ENCODE data around the gene STPG4.

STPG4 gene

GRCh38 chr2:47086054-47086471 is 69.0 kb downstream of the STPG4 start:
- TF ChIP-seq POLR2A (IDR thresholded peaks at IDR 0.05; ENCODE audit: low read depth, low read length) (no peak), TAF1 (IDR thresholded peaks at IDR 0.05; ENCODE audit: low read depth, low read length) (no peak), PAX5 (IDR thresholded peaks at IDR 0.05; ENCODE audit: insufficient read depth, low read length, severe bottlenecking) (no peak), SPI1 (IDR thresholded peaks at IDR 0.05; ENCODE audit: low read depth, low read length) (no peak), POU2F2 (IDR thresholded peaks at IDR 0.05; ENCODE audit: low read depth, low read length) (no peak), POLR2AphosphoS5 (IDR thresholded peaks at IDR 0.05; ENCODE audit: low read depth, low read length) (no peak)
- FAIRE-seq = no peak
- no peak for DNase-seq (ENCODE audit: insufficient read length, low spot score)

- no peak for TF ChIP-seq POLR2AphosphoS5 (IDR thresholded peaks at IDR 0.05; ENCODE audit: low read depth, low read length)
- TF ChIP-seq PAX5 (IDR thresholded peaks at IDR 0.05; ENCODE audit: insufficient read depth, low read length, severe bottlenecking) = no peak
- no peak for TF ChIP-seq POLR2A (IDR thresholded peaks at IDR 0.05; ENCODE audit: low read depth, low read length)
- no peak for TF ChIP-seq TAF1 (IDR thresholded peaks at IDR 0.05; ENCODE audit: low read depth, low read length)
- TF ChIP-seq POU2F2 (IDR thresholded peaks at IDR 0.05; ENCODE audit: low read depth, low read length) = no peak
- no peak for TF ChIP-seq SPI1 (IDR thresholded peaks at IDR 0.05; ENCODE audit: low read depth, low read length)
- FAIRE-seq (no peak), DNase-seq (ENCODE audit: insufficient read length, low spot score) (no peak)
Observed at GRCh38 chr2:47083886-47084687, 71.0 kb downstream of the STPG4 start.

GRCh38 chr2:47083485-47083884 is 71.6 kb downstream of the STPG4 start:
- FAIRE-seq = no peak
- no peak for DNase-seq (ENCODE audit: insufficient read length, low spot score)
- TF ChIP-seq SPI1 (IDR thresholded peaks at IDR 0.05; ENCODE audit: low read depth, low read length) (no peak), POLR2A (IDR thresholded peaks at IDR 0.05; ENCODE audit: low read depth, low read length) (no peak), TAF1 (IDR thresholded peaks at IDR 0.05; ENCODE audit: low read depth, low read length) (no peak), PAX5 (IDR thresholded peaks at IDR 0.05; ENCODE audit: insufficient read depth, low read length, severe bottlenecking) (no peak), POU2F2 (IDR thresholded peaks at IDR 0.05; ENCODE audit: low read depth, low read length) (no peak), POLR2AphosphoS5 (IDR thresholded peaks at IDR 0.05; ENCODE audit: low read depth, low read length) (no peak)

GRCh38 chr2:47083005-47083404 is 72.1 kb downstream of the STPG4 start:
- TF ChIP-seq POU2F2 (IDR thresholded peaks at IDR 0.05; ENCODE audit: low read depth, low read length) = no peak
- no peak for TF ChIP-seq PAX5 (IDR thresholded peaks at IDR 0.05; ENCODE audit: insufficient read depth, low read length, severe bottlenecking)
- TF ChIP-seq TAF1 (IDR thresholded peaks at IDR 0.05; ENCODE audit: low read depth, low read length) = no peak
- no peak for TF ChIP-seq POLR2AphosphoS5 (IDR thresholded peaks at IDR 0.05; ENCODE audit: low read depth, low read length)
- no peak for TF ChIP-seq POLR2A (IDR thresholded peaks at IDR 0.05; ENCODE audit: low read depth, low read length)
- DNase-seq (ENCODE audit: insufficient read length, low spot score) (no peak), FAIRE-seq (no peak)

GRCh38 chr2:47080888-47081301 is 74.2 kb downstream of the STPG4 start:
- FAIRE-seq (no peak), DNase-seq (ENCODE audit: insufficient read length, low spot score) (no peak)
- TF ChIP-seq POLR2A (IDR thresholded peaks at IDR 0.05; ENCODE audit: low read depth, low read length) (no peak), POU2F2 (IDR thresholded peaks at IDR 0.05; ENCODE audit: low read depth, low read length) (no peak), SPI1 (IDR thresholded peaks at IDR 0.05; ENCODE audit: low read depth, low read length) (no peak), POLR2AphosphoS5 (IDR thresholded peaks at IDR 0.05; ENCODE audit: low read depth, low read length) (no peak), PAX5 (IDR thresholded peaks at IDR 0.05; ENCODE audit: insufficient read depth, low read length, severe bottlenecking) (no peak), TAF1 (IDR thresholded peaks at IDR 0.05; ENCODE audit: low read depth, low read length) (no peak)

GRCh38 chr2:47079515-47080412 is 75.3 kb downstream of the STPG4 start:
- FAIRE-seq = no peak
- TF ChIP-seq POU2F2 (IDR thresholded peaks at IDR 0.05; ENCODE audit: low read depth, low read length) (no peak), PAX5 (IDR thresholded peaks at IDR 0.05; ENCODE audit: insufficient read depth, low read length, severe bottlenecking) (no peak), POLR2A (IDR thresholded peaks at IDR 0.05; ENCODE audit: low read depth, low read length) (no peak), POLR2AphosphoS5 (IDR thresholded peaks at IDR 0.05; ENCODE audit: low read depth, low read length) (no peak)
- no peak for DNase-seq (ENCODE audit: insufficient read length, low spot score)

- TF ChIP-seq TAF1 (IDR thresholded peaks at IDR 0.05; ENCODE audit: low read depth, low read length) (no peak), PAX5 (IDR thresholded peaks at IDR 0.05; ENCODE audit: insufficient read depth, low read length, severe bottlenecking) (no peak), SPI1 (IDR thresholded peaks at IDR 0.05; ENCODE audit: low read depth, low read length) (no peak), POLR2A (IDR thresholded peaks at IDR 0.05; ENCODE audit: low read depth, low read length) (no peak)
- FAIRE-seq (no peak), DNase-seq (ENCODE audit: insufficient read length, low spot score) (no peak)
Observed at GRCh38 chr2:47078541-47079482, 76.3 kb downstream of the STPG4 start.

GRCh38 chr2:47077442-47078117 is 77.5 kb downstream of the STPG4 start:
- DNase-seq (ENCODE audit: insufficient read length, low spot score) = no peak
- FAIRE-seq = no peak
- TF ChIP-seq POU2F2 (IDR thresholded peaks at IDR 0.05; ENCODE audit: low read depth, low read length) = no peak
- no peak for TF ChIP-seq TAF1 (IDR thresholded peaks at IDR 0.05; ENCODE audit: low read depth, low read length)
- no peak for TF ChIP-seq PAX5 (IDR thresholded peaks at IDR 0.05; ENCODE audit: insufficient read depth, low read length, severe bottlenecking)
- TF ChIP-seq POLR2AphosphoS5 (IDR thresholded peaks at IDR 0.05; ENCODE audit: low read depth, low read length) = no peak
- no peak for TF ChIP-seq SPI1 (IDR thresholded peaks at IDR 0.05; ENCODE audit: low read depth, low read length)
- no peak for TF ChIP-seq POLR2A (IDR thresholded peaks at IDR 0.05; ENCODE audit: low read depth, low read length)

Data from GM12891 (cell line).